Measurements from ENCODE around the gene SLC4A7.
"Not testable (repeated sequence)": the region's sequence is repeated elsewhere in the genome, so short reads cannot be mapped to it uniquely, and the experiment has no call there.

The SLC4A7 gene

GRCh38 chr3:27429909-27430308, 54.3 kb downstream of the SLC4A7 start:
- no peak for DNase-seq (ENCODE audit: insufficient read length, low spot score)
- TF ChIP-seq CTCF (IDR thresholded peaks at IDR 0.05; ENCODE audit: insufficient read depth, missing control alignments), result no peak
- no peak for FAIRE-seq

DNA sequence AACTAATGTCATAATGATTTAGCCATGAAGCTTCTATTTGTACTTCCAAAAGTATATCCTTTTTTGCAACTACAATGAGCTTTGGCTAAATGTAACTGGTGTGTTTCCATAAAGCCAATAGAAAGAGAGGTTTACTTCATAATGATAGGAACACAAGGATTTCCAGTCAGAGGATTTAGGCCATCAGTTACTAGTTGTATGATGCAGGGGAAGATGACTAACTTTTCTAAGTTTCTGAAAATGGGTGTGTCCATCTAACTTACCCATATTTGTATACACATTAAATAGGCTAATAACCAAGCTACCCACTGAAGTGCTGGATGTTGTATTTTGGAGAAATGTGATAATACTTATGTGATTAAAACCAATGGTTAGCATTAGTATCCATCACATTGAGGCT, 55.7 kb downstream of the SLC4A7 start:
- DNase-seq (ENCODE audit: insufficient read length, low spot score) (no peak), FAIRE-seq (no peak)
- no peak for TF ChIP-seq CTCF (IDR thresholded peaks at IDR 0.05; ENCODE audit: insufficient read depth, missing control alignments)

DNA sequence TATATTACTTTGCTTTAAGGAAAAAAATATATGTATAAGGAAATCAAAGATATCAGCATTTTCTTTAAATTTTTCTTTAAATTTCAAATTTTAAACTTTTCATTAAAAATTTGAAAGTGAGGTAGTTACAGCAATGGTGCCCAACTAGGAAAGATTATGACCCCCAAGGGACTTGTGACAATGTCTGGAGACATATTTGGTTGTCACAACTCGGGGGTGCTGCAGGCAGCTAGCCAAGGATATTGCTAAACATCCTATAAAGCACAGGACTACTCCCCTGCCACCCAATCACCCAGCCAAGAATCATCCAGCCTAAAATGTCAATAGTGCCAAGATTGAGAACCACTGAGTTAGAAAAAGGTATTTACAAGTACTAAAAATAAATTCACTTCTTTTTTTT, 57.3 kb downstream of the SLC4A7 start:
- no peak for TF ChIP-seq CTCF (IDR thresholded peaks at IDR 0.05; ENCODE audit: insufficient read depth, missing control alignments)

DNA sequence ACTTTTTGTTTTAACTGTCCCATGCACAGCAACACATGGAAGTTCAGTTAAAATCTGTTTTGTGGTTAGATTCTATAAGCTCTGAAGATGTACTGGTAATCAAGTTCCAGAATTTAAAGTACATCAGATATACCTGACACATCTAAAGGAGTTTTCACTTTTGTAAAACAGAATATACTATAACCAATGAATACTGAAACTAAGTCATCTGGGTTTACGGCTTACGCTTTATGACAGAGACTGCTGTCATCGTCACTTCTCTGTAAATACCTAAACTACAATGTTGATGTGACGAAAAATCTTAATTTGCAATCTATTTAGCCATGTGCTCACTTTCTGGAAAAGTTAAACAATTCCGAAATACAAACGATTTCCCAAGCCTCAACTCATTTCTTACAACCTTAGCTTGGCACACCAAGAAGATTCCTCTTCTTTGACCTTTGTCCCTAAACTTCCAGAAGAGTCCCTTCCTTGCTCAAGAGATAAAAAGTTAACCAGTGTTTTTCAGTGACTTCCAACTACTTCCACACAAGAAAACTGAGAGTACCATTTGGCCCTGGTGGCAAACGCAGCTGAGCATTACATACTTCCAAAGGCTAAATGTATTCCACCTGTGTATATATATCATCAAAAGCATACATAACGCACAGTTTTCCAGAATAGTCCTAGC, 58.2 kb downstream of the SLC4A7 start:
- DNase-seq (ENCODE audit: insufficient read length, low spot score) (no peak), FAIRE-seq (peak; percentile 48)
- TF ChIP-seq CTCF (IDR thresholded peaks at IDR 0.05; ENCODE audit: insufficient read depth, missing control alignments), result no peak

More for the DNA sequence above, 57.3 kb downstream of the SLC4A7 start:
- FAIRE-seq, result no peak
- DNase-seq (ENCODE audit: insufficient read length, low spot score), result no peak

GRCh38 chr3:27424812-27425521, 59.2 kb downstream of the SLC4A7 start:
- DNase-seq (ENCODE audit: insufficient read length, low spot score), result not testable (repeated sequence)

DNA sequence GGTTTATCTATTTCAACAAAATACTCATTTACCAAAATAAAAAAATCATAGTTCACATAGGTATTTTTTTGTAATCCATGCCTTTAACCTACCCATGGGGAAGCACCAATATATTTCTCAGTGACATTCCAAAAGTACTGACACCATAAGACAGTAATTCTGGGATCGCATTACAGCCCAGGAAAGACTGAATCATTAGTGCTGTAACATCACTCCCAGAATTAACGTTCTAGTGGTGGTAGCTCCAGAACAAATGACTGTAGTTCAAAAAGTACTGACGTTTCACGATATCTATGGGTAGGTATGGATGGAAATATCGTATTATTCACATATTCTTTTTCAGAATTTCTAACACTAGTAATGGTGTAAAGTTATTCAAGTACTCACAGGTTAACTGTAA, 60.7 kb downstream of the SLC4A7 start:
- peak; percentile 21 for FAIRE-seq

More at GRCh38 chr3:27424812-27425521, 59.2 kb downstream of the SLC4A7 start:
- not testable (repeated sequence) for FAIRE-seq

DNA sequence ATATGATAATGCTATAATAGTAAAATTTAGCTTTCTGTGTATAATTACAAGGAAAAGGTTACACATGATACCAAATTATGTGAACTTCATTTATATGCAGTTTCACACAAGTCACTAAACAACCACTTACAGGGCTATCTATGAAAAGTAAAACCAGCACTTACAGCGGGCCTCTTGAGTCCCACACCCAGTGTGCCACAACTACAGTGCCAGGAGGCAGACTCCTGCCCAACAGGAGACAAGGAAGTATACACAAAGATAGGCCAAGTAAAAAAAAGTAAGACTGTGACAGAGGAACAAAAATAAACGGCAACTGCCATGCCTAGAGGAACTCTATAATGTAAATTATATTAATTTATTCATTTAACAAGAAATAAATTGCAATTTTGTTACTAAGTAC, 61.6 kb downstream of the SLC4A7 start:
- no peak for TF ChIP-seq CTCF (IDR thresholded peaks at IDR 0.05; ENCODE audit: insufficient read depth, missing control alignments)
- no peak for DNase-seq (ENCODE audit: insufficient read length, low spot score)
- no peak for FAIRE-seq

More for the DNA sequence above, 60.7 kb downstream of the SLC4A7 start:
- DNase-seq (ENCODE audit: insufficient read length, low spot score), result no peak
- TF ChIP-seq CTCF (IDR thresholded peaks at IDR 0.05; ENCODE audit: insufficient read depth, missing control alignments), result no peak

Measured in D721Med (cell line).